Endometrial microvascular endothelial cells (primary cell): Measurements from ENCODE around the gene S100PBP. TPM values are rescaled to one million over a fixed set of nuclear protein-coding genes. Genes with fewer than 3 reads are reported as not detected.

Experiments used
- in situ Hi-C: cut with HindIII; loops from 2 replicates; pipeline ENCODE4 v1.10.0; 2017; ENCODE audit warnings: low sequenced_read_pairs, low pct_unique_long_range_greater_than_20kb; ENCODE audit errors: inconsistent ontology term
- total RNA-seq: library from RNA; depleted of rRNA; stranded (reverse); fragments of >200 nt; gene quantifications from one replicate; pipeline ENCODE4 v1.2.3, GENCODE V29; 2015; ENCODE audit errors: inconsistent ontology term

S100PBP gene
- total RNA-seq, 1 donor from 2014 or later, result 28.4 TPM

DNA sequence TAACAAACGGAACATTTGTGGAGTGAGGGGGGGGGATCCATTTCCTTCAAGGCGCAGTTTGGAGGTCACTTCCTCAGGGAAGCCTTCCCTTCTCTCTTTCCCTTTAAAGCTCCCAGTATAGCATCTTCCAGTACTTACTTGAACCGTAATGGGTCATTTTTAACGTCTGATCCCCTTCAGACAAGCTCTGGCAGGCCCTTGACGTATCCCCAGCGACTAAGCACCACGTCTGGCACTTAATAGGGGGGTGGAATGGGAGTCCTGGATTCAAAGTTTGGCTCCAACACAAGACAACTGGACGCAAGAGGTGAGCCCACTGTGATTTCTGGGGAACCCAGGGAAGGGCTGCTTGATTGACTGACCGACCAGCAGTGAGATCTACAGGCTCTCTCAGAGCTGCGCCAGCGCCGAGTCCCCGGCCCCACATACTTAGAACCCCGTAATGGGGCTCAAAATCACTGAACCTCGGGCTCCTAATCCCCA is 736 bp upstream of the S100PBP start:
- in situ Hi-C loops, result no loop called here

DNA sequence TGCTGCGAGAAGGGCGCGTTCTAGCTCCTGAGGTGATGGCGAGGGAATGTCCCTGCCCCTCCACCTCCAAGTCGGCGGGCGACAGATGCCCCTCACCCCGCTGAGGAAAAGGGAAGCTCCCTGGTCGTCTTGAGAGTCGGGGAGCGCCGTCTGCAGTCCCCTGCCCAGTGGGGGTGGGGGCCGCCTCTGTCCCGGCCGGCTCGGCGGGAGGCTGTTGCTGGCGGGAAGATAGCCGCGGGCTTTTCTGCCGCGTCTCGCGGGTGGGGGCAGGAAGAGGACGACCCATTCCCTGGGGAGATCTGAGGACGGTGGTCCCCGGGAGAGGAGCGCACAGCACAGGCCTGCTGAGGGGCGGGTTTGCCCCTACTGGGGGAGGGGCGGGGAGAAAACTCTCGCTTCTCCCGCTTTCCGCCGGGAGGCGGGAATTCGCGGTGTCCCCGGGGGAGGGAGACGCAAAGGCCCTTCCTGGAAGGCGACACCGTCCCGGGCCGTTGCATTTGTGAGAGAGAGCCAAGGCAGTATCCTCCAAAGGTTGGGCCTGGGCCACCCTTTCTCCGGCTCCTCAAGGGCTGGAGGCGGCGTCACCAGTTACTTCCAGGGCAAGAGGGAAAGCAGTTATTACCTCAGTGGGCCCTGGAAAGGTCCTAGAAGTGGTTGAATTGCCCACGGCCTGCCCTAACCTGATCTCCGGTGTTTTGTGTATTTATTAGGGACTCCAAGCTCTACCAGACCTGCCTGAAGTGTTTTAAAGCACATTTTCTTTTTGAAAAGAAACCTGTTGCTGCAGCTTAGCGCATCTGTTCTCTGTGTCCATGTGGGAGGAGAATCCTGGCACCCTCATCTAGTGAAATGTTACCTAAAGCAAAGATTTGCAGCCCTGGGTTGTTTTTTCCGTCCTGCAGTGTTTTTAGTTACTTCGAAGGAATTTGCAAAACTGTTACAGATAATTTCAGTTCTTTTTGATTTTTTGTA is 648 bp downstream of the S100PBP start:
- in situ Hi-C loops, result no loop called here

DNA sequence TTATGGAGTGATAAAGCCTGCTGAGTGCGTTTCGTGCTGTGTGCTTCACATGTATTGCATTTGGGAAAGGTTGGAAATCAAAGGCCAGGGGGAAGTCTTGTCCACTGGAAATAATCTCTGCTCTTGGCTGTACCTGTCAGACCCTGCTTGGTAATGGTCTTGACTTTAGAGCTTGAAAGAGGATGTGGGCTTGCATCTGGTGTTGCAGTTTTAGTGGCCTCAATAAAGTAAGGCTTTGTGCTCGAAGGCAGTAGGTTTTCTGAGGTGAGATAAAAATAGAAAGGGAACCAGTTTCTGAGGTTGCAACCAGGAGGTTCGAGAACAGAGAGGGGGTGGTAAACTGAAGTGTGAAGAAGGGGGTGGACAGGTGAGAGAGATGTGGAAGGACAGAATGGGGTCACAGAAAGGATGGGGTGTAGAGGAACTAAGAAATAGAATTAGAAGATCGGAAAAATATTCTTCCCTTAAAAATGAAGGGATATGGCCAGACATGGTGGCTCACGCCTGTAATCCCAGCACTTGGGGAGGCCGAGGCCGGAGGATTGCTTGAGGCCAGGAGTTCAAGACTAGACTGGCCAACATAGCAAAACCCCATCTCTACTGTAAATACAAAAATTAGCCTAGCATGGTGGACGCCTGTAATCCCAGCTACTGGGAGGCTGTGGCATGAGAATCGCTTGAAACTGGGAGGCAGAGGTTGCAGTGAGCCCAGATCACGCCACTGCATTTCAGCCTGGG is 1.5 kb downstream of the S100PBP start:
- in situ Hi-C loops, result no loop called here

DNA sequence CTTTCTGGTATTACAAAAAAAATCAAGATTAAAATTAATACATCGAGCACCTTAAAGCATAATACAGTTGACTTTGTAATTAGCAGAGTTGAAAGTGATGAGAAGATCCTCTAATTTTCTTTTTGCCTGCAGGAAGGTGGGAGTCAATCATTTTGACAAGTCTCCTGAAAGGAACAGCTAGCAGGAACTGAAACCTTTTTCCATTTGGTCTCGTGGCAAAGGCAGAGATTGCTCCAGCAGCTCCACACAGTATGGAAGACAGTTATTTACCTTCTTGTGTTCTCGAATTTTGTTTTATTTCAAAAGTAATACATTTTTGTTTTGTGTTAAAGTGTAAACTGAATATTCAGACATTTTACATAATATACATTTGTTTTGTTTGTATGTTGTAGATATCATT is 7.7 kb downstream of the S100PBP start:
- in situ Hi-C loops, result no loop called here

DNA sequence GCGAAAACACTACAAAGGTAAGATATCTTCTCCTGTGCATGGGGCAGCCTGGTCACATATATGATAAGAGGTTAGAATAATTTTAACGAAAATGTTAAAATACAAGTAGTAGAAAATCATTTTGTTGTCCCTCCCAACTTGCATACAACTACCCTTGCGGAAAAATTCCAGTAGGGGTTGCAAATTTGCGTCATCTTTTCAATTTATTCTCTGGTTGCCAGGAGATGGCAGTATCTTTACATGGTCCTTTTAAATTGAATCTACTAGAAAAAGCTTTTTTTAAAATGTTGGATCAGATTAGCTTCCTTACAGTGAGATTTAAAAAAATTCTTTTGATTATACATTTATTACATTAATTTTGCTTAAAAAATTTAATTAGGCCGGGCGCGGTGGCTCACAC is 10.9 kb downstream of the S100PBP start:
- in situ Hi-C loops, result no loop called here

DNA sequence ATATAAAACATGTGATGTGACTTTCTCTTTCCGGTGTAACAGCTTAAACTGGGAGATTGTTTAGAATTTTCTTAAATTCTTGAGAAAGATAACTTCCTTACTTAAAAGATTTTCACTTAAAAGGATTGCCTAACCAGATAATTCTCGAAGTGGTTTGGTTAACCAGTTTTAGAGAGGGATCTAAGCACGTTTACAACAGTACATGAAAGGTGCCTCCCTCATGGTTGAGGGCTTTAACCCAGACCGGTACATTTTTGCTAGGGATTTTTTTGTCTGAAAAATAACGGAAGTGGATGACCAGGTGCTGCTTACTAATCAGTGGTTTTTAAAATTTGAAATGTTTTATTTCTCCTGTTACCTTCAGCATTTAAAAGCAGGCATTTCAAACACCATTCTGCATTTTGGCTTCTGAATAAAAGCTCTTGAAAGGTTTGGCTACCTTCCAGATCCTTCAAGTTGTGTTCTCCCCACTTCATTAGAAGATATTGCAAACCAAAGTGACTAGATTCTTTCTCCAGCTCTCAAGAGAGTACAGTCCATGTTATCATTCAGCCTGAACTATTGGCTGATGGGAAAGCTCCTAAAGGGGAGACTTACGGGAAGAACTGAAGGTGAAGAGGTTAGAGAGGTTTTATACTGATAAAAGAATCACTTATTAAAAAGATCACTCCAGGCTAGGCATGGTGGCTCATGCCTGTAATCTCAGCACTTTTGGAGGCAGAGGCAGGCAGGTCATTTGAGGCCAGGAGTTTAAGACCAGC is 12.8 kb downstream of the S100PBP start:
- in situ Hi-C loops, result no loop called here

DNA sequence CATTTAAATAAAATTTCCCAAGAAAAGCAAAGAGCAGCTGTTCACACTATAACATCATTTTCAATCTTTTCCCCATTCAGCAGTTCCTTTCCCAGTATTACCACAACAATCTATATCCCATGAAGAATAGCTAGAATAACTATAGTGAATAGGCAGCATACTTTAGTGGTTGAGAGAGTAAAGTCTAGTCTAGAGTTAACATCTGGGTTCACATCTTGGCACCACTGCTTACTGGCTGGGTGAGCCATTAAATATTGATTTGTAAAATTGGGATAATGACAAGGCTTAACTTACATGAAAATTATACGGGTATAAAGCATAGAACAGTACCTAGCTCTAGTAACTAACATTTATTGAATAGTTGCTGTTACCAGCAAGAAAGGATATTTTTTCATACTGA is 14.4 kb downstream of the S100PBP start:
- in situ Hi-C loops, result no loop called here

DNA sequence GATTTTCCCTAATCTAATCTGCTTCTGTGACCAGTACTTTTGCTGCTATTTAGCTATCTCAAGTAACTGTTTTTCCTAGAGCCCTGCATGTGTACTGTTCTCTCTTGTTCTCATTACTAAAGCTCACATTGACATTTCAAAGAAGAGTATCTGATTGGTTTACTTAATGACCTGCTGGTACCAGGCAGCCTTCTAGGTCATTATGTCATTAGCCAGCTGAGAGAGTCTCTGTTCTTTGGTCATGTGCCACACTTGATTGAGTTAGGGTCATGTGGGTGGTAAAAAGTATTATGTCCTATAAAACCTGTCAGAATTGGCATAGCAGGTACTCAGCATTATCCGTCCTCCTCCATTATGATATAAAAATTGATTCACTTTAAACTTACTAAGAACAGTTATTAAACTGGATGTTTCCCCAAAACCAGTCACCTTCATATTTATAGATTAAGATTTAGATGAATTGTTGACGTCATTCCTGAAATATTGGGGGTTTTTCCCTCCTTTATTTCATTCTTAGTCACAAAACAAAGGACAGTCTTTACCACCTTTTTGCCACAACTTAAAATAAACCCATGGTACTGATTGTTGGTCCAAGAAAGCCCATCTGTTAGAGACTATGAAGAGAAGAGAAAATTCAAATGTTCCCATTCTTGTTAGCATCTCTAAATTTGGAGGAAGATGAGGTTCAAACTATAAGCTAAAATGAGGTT is 31.1 kb downstream of the S100PBP start:
- in situ Hi-C loops, result no loop called here

DNA sequence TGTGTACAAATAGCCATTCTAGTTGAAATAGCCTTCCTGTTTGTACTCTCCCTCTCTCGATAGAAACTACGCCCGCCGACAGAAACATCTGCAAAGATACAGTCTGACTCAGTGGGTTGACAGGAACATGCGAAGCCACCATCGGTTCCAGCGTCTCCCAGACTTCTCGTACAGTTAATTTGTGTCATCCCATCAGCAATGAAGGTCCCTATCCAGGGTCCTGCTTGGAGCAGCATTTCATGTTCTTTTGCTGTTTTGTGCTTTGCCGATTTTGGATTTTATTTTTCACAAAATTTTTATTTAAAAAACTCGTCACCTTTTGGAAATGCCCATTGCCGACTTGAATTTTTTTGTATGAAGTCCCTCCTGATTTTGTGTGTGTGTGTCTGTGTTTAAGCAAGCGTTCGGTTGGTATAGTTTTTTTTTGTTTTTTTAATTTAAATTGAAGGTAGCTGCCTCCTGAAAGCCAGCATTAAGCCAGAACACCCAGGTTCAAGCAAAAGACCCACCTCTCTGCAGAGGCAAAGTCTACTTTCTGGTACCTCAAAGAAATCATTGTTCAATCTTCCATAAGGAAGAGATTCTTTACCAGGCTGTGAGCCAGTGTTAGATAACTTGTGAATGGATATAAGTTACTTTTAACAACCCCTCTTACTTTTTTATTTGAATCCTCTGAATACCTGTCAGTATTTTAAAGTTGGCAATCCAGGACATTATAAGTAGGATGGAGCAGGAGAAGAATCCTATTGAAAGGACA is 38.6 kb downstream of the S100PBP start:
- in situ Hi-C loops, result no loop called here

DNA sequence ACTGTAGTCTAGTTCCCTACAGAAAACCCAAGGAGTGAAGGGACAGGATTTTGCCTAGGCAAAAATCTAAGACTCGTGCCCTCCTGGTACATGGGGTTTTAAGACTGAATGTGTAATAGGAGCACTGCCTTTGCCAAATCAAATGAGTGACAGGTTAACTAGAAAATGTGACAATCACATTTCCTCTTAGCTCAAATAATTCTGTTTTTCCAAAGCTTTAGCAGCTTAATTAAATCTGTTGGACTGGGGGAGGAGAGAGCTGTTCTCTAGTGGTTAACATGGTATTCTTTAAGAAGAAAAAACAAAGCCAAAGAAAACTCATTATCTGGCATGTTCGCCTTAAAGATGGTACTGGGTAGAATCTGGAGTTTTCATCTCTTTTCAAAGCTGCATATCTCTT is 40.7 kb downstream of the S100PBP start:
- in situ Hi-C loops, result no loop called here

DNA sequence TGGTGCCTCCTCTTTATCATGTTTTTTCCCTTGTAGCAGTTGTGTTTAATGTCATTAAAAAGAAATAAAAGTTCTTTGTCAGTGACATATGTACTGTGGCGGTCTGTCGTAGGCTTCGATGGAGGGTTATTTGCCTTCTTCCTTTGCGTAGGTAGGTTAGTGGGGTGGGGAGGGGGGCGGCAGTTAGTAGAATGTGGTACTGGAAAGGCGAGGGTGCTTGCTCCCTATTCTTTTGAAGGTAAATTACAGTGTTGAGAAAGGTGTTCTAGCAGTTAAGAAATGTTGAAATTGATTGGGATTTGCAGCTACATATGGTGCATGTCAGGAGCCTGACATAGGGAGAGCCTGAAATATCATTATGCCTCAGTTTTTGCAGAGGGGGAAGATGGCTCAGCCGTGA is 41.3 kb downstream of the S100PBP start:
- in situ Hi-C loops, result no loop called here

DNA sequence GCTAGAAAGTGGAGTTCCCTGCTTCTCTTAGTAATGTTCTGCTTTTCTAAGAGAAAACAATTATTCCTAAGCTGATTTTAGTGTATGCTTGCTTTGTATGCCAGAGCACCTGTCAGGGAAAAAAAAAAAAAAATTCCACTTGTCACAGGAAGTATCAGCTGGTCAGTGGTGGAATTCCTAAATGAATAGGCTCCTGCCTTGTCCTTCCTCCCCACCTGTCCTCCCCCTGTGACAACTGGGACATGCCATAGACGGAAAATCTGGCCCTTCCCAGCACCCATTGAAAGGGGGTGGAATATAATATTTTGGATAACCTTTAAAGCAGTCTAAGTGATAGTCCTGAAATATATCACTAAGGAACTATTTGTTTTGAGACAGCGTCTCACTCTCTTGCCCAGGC is 42.5 kb downstream of the S100PBP start:
- in situ Hi-C loops, result no loop called here

DNA sequence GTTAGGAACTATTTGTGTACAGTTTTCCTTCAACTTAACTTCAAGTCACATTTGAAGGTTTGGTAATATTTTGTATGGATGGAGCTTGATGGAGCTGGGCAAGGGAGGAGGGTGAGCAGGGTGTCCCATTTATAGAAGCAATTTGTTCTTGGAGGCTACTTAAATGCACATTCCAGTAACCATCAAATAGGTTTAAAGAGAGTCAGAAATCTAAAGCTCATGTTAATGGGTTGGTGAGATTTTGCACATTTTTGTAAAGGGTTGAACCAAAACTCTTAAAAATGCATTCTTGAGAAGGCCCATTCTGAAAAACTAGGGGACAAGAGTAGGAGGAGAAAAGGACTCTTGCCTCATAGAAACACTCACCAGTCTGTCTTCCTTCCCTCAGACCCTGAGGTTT is 43.1 kb downstream of the S100PBP start:
- in situ Hi-C loops, result no loop called here

DNA sequence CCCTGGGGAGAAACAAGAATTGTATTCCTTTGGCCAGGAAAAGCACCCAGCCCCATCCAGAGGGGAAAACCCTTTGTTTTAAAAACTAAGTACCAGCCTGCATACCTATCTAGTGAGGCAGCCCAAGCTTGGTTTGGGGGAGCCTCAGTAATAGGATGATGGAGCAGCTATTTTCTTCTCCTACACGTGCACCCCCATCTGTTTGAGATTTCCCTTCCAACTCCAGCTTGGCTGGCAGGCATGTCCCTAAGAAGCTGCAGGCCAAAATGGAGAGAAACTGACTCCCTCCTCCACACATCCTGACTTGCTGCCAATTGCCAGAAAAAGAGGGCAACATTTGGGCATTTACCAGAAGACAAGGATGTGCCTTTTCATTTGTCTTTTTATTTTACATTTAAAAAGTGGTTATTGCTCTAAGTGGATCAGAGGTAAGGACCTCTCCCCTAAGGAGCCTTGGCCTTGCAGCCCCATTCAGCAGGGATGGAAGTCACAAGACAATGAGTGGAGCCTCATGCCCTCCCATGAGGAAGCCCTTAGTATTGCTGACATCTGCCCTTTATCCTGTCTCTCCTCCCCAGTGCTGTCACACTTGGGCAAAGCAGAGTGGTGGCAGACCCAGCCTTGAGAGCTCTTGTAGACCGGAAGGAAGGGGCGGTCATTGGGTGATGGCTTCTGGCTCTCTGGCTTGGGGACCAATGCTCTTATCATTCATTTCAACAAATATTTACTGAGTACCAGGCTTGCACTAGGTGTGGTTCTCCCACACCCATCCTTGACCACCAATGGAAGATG is 44.6 kb downstream of the S100PBP start:
- in situ Hi-C loops, result no loop called here

DNA sequence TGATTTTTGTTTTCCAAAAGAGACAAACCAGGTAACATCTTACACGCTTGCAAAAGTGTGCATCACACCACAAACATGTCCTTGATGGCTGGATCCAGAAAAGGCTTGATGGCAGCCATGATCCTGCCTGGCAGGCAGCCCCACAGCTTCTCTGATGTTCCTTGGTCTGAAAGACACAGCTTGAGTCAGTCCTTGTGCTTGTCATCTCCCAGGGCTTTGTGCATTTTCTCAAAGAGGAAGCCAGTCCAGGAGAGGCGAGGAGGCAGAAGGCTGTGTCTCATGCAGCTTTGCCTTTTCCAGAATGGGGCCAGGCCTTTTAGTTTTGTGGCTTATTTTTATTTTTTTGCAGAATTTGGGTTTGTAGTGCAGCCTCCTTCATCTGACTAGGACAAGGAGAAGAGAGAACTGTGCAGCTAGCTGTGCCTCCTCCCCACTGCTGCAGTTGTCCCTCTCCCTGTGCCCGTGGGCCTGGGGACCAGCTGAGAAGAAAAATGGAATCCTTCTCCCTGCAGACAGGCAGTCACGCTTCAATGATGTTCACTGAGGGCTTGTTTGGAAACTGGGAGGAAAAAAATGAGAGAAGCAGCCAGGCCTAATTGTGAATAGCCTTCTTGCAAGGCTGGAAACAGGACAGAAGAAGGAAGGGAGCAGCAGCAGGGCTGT is 45.9 kb downstream of the S100PBP start:
- in situ Hi-C loops, result no loop called here

DNA sequence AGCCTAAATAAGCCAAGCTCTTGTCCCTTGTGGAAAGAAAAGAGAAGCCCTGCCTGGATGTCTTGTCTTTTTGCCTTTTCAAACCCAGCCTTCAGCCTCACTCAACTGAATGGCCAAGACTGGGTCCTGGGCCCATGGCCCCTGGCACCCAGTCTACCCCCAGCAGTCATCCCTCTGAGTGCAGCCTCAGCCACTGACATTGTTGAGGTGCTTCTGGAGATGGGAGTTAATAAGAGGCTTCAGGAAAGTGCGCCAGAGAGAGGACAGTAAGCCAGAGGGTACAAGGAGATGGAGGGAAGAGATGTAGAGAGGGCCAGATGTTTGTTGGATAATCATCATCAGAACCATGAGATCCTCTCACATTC is 46.4 kb downstream of the S100PBP start:
- in situ Hi-C loops, result no loop called here
